Lung (tissue), 12 donors: Measurements from ENCODE around the gene PXK. TPM values are rescaled to one million over a fixed set of nuclear protein-coding genes. Genes with fewer than 3 reads are reported as not detected.
"Not testable (repeated sequence)": the region's sequence is repeated elsewhere in the genome, so short reads cannot be mapped to it uniquely, and the experiment has no call there.

Experiments
- ATAC-seq: fragments of 200-7000 bp; cut with Tn5 transposase; one replicate; pipeline ENCODE4 v1.9.1; 2020; ENCODE audit warnings: moderate number of reproducible peaks; ENCODE audit not compliant: insufficient read depth, low FRiP score
- DNase-seq, 3 donors: peaks; one replicate each; pipeline ENCODE4 v3.0.0-alpha.2; 2013 to 2017
- H3K27ac ChIP-seq, 2 donors: one replicate each; pipeline ENCODE4 v1.5.1; 2013; ENCODE audit warnings: mild to moderate bottlenecking in 2 of 2, moderate library complexity in 2 of 2, control low read depth in 1 of 2, inconsistent platforms in 1 of 2, low read depth in 1 of 2, low read length in 1 of 2
- H3K27me3 ChIP-seq, 3 donors: one replicate each; pipeline ENCODE4 v1.5.1; 2013; ENCODE audit warnings: low read length in 2 of 3; ENCODE audit not compliant: control insufficient read depth in 3 of 3, insufficient read depth in 3 of 3
- H3K36me3 ChIP-seq, 4 donors: one replicate each; pipeline ENCODE4 v1.5.1; 2013; ENCODE audit warnings: low read length in 4 of 4, mild to moderate bottlenecking in 1 of 4, moderate library complexity in 1 of 4; ENCODE audit not compliant: control insufficient read depth in 4 of 4, insufficient read depth in 4 of 4
- H3K4me1 ChIP-seq, 5 donors: one replicate each; pipeline ENCODE4 v1.5.1; 2013; ENCODE audit warnings: low read length in 5 of 5, mild to moderate bottlenecking in 2 of 5, moderate library complexity in 1 of 5; ENCODE audit not compliant: control insufficient read depth in 5 of 5, insufficient read depth in 5 of 5
- H3K4me3 ChIP-seq: one replicate; pipeline ENCODE4 v1.5.1; 2013; ENCODE audit warnings: mild to moderate bottlenecking, control low read depth, moderate library complexity
- H3K9ac ChIP-seq, 2 donors: one replicate each; pipeline ENCODE4 v1.5.1; 2013; ENCODE audit warnings: low read length in 2 of 2, control low read depth in 1 of 2; ENCODE audit not compliant: insufficient read depth in 1 of 2
- H3K9me3 ChIP-seq, 4 donors: one replicate each; pipeline ENCODE4 v1.5.1; 2013; ENCODE audit warnings: low read length in 3 of 4, mild to moderate bottlenecking in 1 of 4, moderate library complexity in 1 of 4; ENCODE audit not compliant: control insufficient read depth in 4 of 4, insufficient read depth in 3 of 4
- CTCF ChIP-seq: IDR thresholded peaks from 2 replicates; pipeline ENCODE4 v1.5.1; 2012; ENCODE audit warnings: mild to moderate bottlenecking; ENCODE audit errors: control extremely low read depth, extremely low read depth
- WGBS, 2 donors: extraction: QIAGEN DNeasy Blood & Tissue Kit; methylation state at CpG; one replicate each; pipeline ENCODE4 v1.1.7; 2013; 5-methylcytosine and 5-hydroxymethylcytosine counted together
- polyA plus RNA-seq, 2 donors: library from polyadenylated mRNA; stranded (reverse); fragments of 200-250 nt; gene quantifications; one replicate each; pipeline ENCODE4 v1.2.1, GENCODE V29; 2013
- total RNA-seq, 2 donors: library from RNA; depleted of rRNA in 1 of 2; stranded (reverse); fragments of >200 nt in 1 of 2; gene quantifications; one replicate each; pipeline ENCODE4 v1.2.1, GENCODE V29; 2014 to 2021
- donor health status: control.
- donor health status: control.
- donor health status: Bipolar disorder and iron deficiency.
- donor health status: healthy.
- donor health status: DM: yes; HTN: yes; CAD: no.

PXK gene
- total and polyA plus RNA-seq, 4 donors, result 6.0 to 41.7 (median 22.1) TPM

GRCh38 chr3:58434511-58434910 is 101.8 kb downstream of the PXK start:
- H3K36me3 ChIP-seq, result peaks cover 7 to 25% (median 12%) of the 10 kb centered on the region in 4 donors
- H3K27me3 ChIP-seq, result no peaks in the 10 kb centered on the region
- no peak for TF ChIP-seq CTCF
- peaks cover 0 to 13% (median 2%) of the 10 kb centered on the region in 5 donors for H3K4me1 ChIP-seq
- no peak overlapping the region for H3K9ac ChIP-seq
- WGBS, 2 donors, result 93% methylated on average over 11 of the region's 11 CpGs
- DNase-seq (no peak), ATAC-seq (no peak)
- H3K27ac ChIP-seq, result peak overlapping the region in 1 of 2 donors; percentile 28
- H3K4me3 ChIP-seq, result no peak overlapping the region
- H3K9me3 ChIP-seq, result no peaks in the 10 kb centered on the region

GRCh38 chr3:58434990-58435389 is 102.3 kb downstream of the PXK start:
- H3K27ac ChIP-seq, result peak overlapping the region in 1 of 2 donors; percentile 53
- ATAC-seq (no peak), DNase-seq (no peak)
- peaks cover 4 to 21% (median 10%) of the 10 kb centered on the region in 4 donors for H3K36me3 ChIP-seq
- no peak overlapping the region for H3K9ac ChIP-seq
- H3K4me1 ChIP-seq, result peaks cover 0 to 13% (median 2%) of the 10 kb centered on the region in 5 donors
- H3K4me3 ChIP-seq, result no peak overlapping the region
- no peaks in the 10 kb centered on the region for H3K9me3 ChIP-seq
- no peak for TF ChIP-seq CTCF
- no peaks in the 10 kb centered on the region for H3K27me3 ChIP-seq
- WGBS, 2 donors, result 74 to 91% methylated on average over 1 of the region's 1 CpG

- peaks cover 0 to 13% (median under 1%) of the 10 kb centered on the region in 5 donors for H3K4me1 ChIP-seq
- not testable (repeated sequence) for DNase-seq, H3K4me3 ChIP-seq, H3K27ac ChIP-seq, H3K9me3 ChIP-seq, ATAC-seq, H3K36me3 ChIP-seq, H3K9ac ChIP-seq, H3K27me3 ChIP-seq
- 81 to 85% methylated on average over 8 of the region's 8 CpGs for WGBS, 2 donors
Observed at GRCh38 chr3:58437276-58437675, 104.6 kb downstream of the PXK start.

- not testable (repeated sequence) for H3K4me1 ChIP-seq, H3K4me3 ChIP-seq, H3K36me3 ChIP-seq, DNase-seq, H3K27me3 ChIP-seq, H3K9me3 ChIP-seq, H3K9ac ChIP-seq, H3K27ac ChIP-seq, ATAC-seq
- 81 to 89% methylated on average over 6 of the region's 6 CpGs for WGBS, 2 donors
Observed at GRCh38 chr3:58440996-58441355, 108.3 kb downstream of the PXK start.
